HCT116 (cell line): ENCODE data around the gene PTBP3. TPM values are rescaled to one million over a fixed set of nuclear protein-coding genes. Genes with fewer than 3 reads are reported as not detected.

ENCODE experiments used
- ATAC-seq: fragments of 200-7000 bp; cut with Tn5 transposase; 2 replicates; pipeline ENCODE4 v1.9.1; 2020; ENCODE audit warnings: mild to moderate bottlenecking, moderate library complexity
- BruUV-seq: library from RNA; stranded (reverse); fragments of 400-500 nt; replicated peaks from 2 replicates; lab custom pipeline; 2021; lab: Mats Ljungman, UMichigan
- CTCF ChIA-PET: fragments of 300-600 bp; sonication (Branson Sonifier 250); formaldehyde crosslinking; loops from one replicate; lab custom pipeline; 2021; ENCODE audit warnings: antibody characterized with exemption; lab: Charles Lee
- POLR2A ChIA-PET: fragments of 300-600, 350-600 bp; sonication (Branson Sonifier 250); formaldehyde crosslinking; loops from one replicate; lab custom pipeline; 2021; ENCODE audit warnings: antibody characterized with exemption; lab: Charles Lee
- RAD21 ChIA-PET, 2 experiments: fragments of 300-600 bp; sonication (Branson Sonifier 250); formaldehyde crosslinking; loops; one replicate each; lab custom pipeline; 2023; ENCODE audit warnings: low total read pairs in 2 of 2; ENCODE audit not compliant: uncharacterized antibody in 2 of 2, unreplicated experiment in 2 of 2, low non-redundant PET in 1 of 2; lab: Charles Lee
- DNase-seq: peaks from one replicate; pipeline ENCODE4 v3.0.0-alpha.2; 2010; ENCODE audit warnings: low read depth, low spot score
- H2AFZ ChIP-seq: fragments of 200-600 bp; shearing (Covaris generic), sonication (generic); 2 replicates; pipeline ENCODE4 v1.6.1; 2017; ENCODE audit warnings: low read depth, mixed run types, mixed read lengths, antibody characterized with exemption, low read length; ENCODE audit not compliant: poor library complexity, severe bottlenecking
- H3K27ac ChIP-seq: 2 replicates; pipeline ENCODE4 v1.5.1; 2012; ENCODE audit warnings: low read depth, low read length
- H3K27me3 ChIP-seq: fragments of 200-600 bp; sonication (generic); 2 replicates; pipeline ENCODE4 v1.6.1; 2016; ENCODE audit warnings: mixed run types, low read length, mixed read lengths; ENCODE audit not compliant: insufficient read depth
- H3K36me3 ChIP-seq, 2 experiments: fragments of 200-500 bp in 1 of 2; fragments of 200-600 bp in 1 of 2; sonication (Bioruptor generic) in 1 of 2; sonication (generic) in 1 of 2; 2 replicates each; pipeline versions ENCODE4 v1.5.1 to v1.6.1; 2014 to 2016; ENCODE audit warnings: low read length in 2 of 2, inconsistent platforms in 1 of 2, mixed read lengths in 1 of 2, mixed run types in 1 of 2; ENCODE audit not compliant: insufficient read depth in 2 of 2, control insufficient read depth in 1 of 2
- H3K4me1 ChIP-seq, 2 experiments: fragments of 200-600 bp in 1 of 2; sonication (generic) in 1 of 2; 2 replicates each; pipeline versions ENCODE4 v1.5.1 to v1.6.1; 2012 to 2017; ENCODE audit warnings: low read length in 2 of 2, inconsistent platforms in 1 of 2, mild to moderate bottlenecking in 1 of 2, mixed read lengths in 1 of 2, mixed run types in 1 of 2, moderate library complexity in 1 of 2; ENCODE audit not compliant: insufficient read depth in 2 of 2, control insufficient read depth in 1 of 2
- H3K4me2 ChIP-seq: fragments of 200-600 bp; sonication (generic); 2 replicates; pipeline ENCODE4 v1.6.1; 2017; ENCODE audit warnings: mixed run types, low read length, mixed read lengths
- H3K4me3 ChIP-seq, 2 experiments: fragments of 200-600 bp in 1 of 2; sonication (generic) in 1 of 2; replicated peaks in 1 of 2; 2 replicates each; pipeline ENCODE4 v1.5.1; 2011 to 2016; ENCODE audit warnings: low read length in 2 of 2, control low read depth in 1 of 2, low read depth in 1 of 2, mild to moderate bottlenecking in 1 of 2, mixed read lengths in 1 of 2, mixed run types in 1 of 2
- H3K79me2 ChIP-seq: fragments of 200-600 bp; sonication (generic); 2 replicates; pipeline ENCODE4 v1.6.1; 2017; ENCODE audit warnings: mild to moderate bottlenecking, mixed run types, low read length, moderate library complexity, mixed read lengths; ENCODE audit not compliant: insufficient read depth
- H3K9ac ChIP-seq: fragments of 200-600 bp; sonication (generic); 2 replicates; pipeline ENCODE4 v1.6.1; 2016; ENCODE audit warnings: low read length, mixed read lengths
- H3K9me2 ChIP-seq: fragments of 200-600 bp; sonication (generic), shearing (Covaris generic); 2 replicates; pipeline ENCODE4 v1.6.1; 2017; ENCODE audit warnings: mixed run types, mild to moderate bottlenecking, moderate library complexity; ENCODE audit not compliant: insufficient read depth
- H3K9me3 ChIP-seq, 2 experiments: fragments of 200-500 bp in 1 of 2; fragments of 200-600 bp in 1 of 2; sonication (Bioruptor generic) in 1 of 2; sonication (generic) in 1 of 2; 2 replicates each; pipeline ENCODE4 v1.6.1; 2014 to 2017; ENCODE audit warnings: low read length in 2 of 2, mixed read lengths in 2 of 2, inconsistent platforms in 1 of 2, low read depth in 1 of 2, mild to moderate bottlenecking in 1 of 2, mixed run types in 1 of 2, moderate library complexity in 1 of 2; ENCODE audit not compliant: control insufficient read depth in 1 of 2, insufficient read depth in 1 of 2
- H4K20me1 ChIP-seq: fragments of 200-600 bp; sonication (generic), shearing (Covaris generic); 2 replicates; pipeline ENCODE4 v1.6.1; 2017; ENCODE audit warnings: mixed run types, mild to moderate bottlenecking, moderate library complexity; ENCODE audit not compliant: insufficient read depth
- FOSL1 ChIP-seq: IDR thresholded peaks from 2 replicates; pipeline ENCODE4 v1.6.1; 2012; ENCODE audit warnings: low read depth
- POLR2A ChIP-seq: IDR thresholded peaks from 2 replicates; pipeline ENCODE4 v1.7.0; 2011; ENCODE audit warnings: borderline replicate concordance; ENCODE audit not compliant: insufficient read depth, insufficient read length; ENCODE audit errors: extremely low read depth
- POLR2AphosphoS5 ChIP-seq: IDR thresholded peaks from 2 replicates; pipeline ENCODE4 v1.6.1; 2011; ENCODE audit warnings: mild to moderate bottlenecking, low read depth, low read length, moderate library complexity
- RAD21 ChIP-seq: IDR thresholded peaks from 2 replicates; pipeline ENCODE4 v1.6.1; 2012; ENCODE audit warnings: low read depth, mild to moderate bottlenecking
- SRF ChIP-seq: IDR thresholded peaks from 2 replicates; pipeline ENCODE4 v1.6.1; 2012; ENCODE audit warnings: low read depth
- TCF7L2 ChIP-seq: IDR thresholded peaks from 2 replicates; pipeline ENCODE4 v1.7.0; 2011; ENCODE audit warnings: borderline replicate concordance, inconsistent platforms; ENCODE audit not compliant: insufficient read depth, insufficient read length; ENCODE audit errors: extremely low read depth
- YY1 ChIP-seq: IDR thresholded peaks from 2 replicates; pipeline ENCODE4 v1.6.1; 2011; ENCODE audit warnings: low read length, low read depth, moderate library complexity, mild to moderate bottlenecking; ENCODE audit not compliant: insufficient replicate concordance; ENCODE audit errors: extremely low read depth
- ZFX ChIP-seq: fragments of 450-650 bp; IDR thresholded peaks from 2 replicates; pipeline ENCODE4 v1.6.1; 2017
- intact Hi-C: fragments of 100-400 bp; cut with micrococcal nuclease; formaldehyde crosslinking; loops from 2 replicates; pipeline ENCODE4 v1.10.0; 2022
- total RNA-seq: library from RNA; stranded (reverse); gene quantifications from one replicate; pipeline ENCODE4 v1.2.1, GENCODE V29; 2021; ENCODE audit not compliant: unreplicated experiment
- TF ChIP-seq, protein P1 (sequence below): IDR thresholded peaks from 2 replicates; pipeline ENCODE4 v1.6.1; 2012
- TF ChIP-seq, protein P2 (sequence below): IDR thresholded peaks from 2 replicates; pipeline ENCODE4 v1.6.1; 2011; ENCODE audit warnings: mild to moderate bottlenecking, low read length, moderate library complexity; ENCODE audit not compliant: insufficient replicate concordance; ENCODE audit errors: extremely low read depth
- TF ChIP-seq, protein P3 (sequence below): IDR thresholded peaks from 2 replicates; pipeline ENCODE4 v1.6.1; 2012

The PTBP3 gene
- total RNA-seq, 1 experiment from 2014 or later = 102 TPM

DNA sequence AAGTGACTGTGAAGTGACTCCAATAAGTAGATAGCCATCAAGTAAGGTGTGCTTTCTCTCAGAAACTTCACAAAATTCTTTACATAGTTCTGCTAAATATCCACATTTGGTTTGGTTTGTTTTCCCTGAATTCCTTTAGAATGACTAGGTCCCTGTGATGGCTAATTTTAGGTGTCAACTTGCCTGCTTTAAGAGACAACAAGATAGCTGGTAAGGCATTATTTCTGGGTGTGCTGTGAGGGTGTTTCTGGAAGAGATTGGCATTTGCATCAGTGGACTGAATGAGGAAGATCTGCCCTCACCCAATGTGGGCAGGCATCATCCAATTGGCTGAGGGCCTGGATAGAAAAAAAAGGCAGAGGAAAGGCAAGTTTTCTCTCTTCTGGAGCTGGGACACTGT lies 8.3 kb upstream of the PTBP3 start:
- RAD21 ChIA-PET = no interaction called here
- H3K79me2 ChIP-seq = no peaks in the 10 kb centered on the region
- POLR2A ChIA-PET = no interaction called here
- no peaks in the 10 kb centered on the region for H3K9me2 ChIP-seq
- TF ChIP-seq, protein P1, sequence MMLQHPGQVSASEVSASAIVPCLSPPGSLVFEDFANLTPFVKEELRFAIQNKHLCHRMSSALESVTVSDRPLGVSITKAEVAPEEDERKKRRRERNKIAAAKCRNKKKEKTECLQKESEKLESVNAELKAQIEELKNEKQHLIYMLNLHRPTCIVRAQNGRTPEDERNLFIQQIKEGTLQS = no peak
- TF ChIP-seq, protein P2, sequence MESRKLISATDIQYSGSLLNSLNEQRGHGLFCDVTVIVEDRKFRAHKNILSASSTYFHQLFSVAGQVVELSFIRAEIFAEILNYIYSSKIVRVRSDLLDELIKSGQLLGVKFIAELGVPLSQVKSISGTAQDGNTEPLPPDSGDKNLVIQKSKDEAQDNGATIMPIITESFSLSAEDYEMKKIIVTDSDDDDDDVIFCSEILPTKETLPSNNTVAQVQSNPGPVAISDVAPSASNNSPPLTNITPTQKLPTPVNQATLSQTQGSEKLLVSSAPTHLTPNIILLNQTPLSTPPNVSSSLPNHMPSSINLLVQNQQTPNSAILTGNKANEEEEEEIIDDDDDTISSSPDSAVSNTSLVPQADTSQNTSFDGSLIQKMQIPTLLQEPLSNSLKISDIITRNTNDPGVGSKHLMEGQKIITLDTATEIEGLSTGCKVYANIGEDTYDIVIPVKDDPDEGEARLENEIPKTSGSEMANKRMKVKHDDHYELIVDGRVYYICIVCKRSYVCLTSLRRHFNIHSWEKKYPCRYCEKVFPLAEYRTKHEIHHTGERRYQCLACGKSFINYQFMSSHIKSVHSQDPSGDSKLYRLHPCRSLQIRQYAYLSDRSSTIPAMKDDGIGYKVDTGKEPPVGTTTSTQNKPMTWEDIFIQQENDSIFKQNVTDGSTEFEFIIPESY = no peak
- TF ChIP-seq RAD21 (no peak), SRF (no peak), YY1 (no peak), TCF7L2 (no peak), POLR2A (no peak), ZFX (no peak), POLR2AphosphoS5 (no peak), FOSL1 (no peak)
- TF ChIP-seq, protein P3, sequence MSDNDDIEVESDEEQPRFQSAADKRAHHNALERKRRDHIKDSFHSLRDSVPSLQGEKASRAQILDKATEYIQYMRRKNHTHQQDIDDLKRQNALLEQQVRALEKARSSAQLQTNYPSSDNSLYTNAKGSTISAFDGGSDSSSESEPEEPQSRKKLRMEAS = no peak
- peaks cover 25 to 39% of the 10 kb centered on the region in 2 experiments for H3K4me1 ChIP-seq
- no peak overlapping the region for H3K9ac ChIP-seq
- CTCF ChIA-PET = no interaction called here
- peak overlapping the region; percentile 2; the same call in 1 of the 2 replicates for H3K27ac ChIP-seq
- ATAC-seq (peak; percentile 64), DNase-seq (no peak)
- no peaks in the 10 kb centered on the region for H4K20me1 ChIP-seq
- no peak overlapping the region for H3K4me3 ChIP-seq
- intact Hi-C loops = no loop called here
- peak overlapping the region; percentile 50 for H3K4me2 ChIP-seq
- H3K27me3 ChIP-seq = no peaks in the 10 kb centered on the region
- no peaks in the 10 kb centered on the region for H3K36me3 ChIP-seq
- no peaks in the 10 kb centered on the region for H3K9me3 ChIP-seq
- no TSS peak for BruUV-seq
- peak overlapping the region; percentile 29 for H2AFZ ChIP-seq
